Endothelial cell of umbilical vein (primary cell): ENCODE measurements around the gene LRSAM1.

Source experiments
- MYC ChIP-seq: IDR thresholded peaks from one replicate; pipeline ENCODE4 v1.6.1; 2011; ENCODE audit warnings: mild to moderate bottlenecking, low read depth, low read length
- TF ChIP-seq, protein P1 (sequence below), 2 donors: IDR thresholded peaks; 1 replicate in 1 of 2; 2 replicates in 1 of 2; pipeline ENCODE4 v1.5.1; 2011; ENCODE audit warnings: low read length in 2 of 2, mild to moderate bottlenecking in 2 of 2, moderate library complexity in 2 of 2, control low read depth in 1 of 2, inconsistent platforms in 1 of 2, low read depth in 1 of 2; ENCODE audit not compliant: insufficient read depth in 1 of 2; ENCODE audit errors: extremely low read depth in 1 of 2

DNA sequence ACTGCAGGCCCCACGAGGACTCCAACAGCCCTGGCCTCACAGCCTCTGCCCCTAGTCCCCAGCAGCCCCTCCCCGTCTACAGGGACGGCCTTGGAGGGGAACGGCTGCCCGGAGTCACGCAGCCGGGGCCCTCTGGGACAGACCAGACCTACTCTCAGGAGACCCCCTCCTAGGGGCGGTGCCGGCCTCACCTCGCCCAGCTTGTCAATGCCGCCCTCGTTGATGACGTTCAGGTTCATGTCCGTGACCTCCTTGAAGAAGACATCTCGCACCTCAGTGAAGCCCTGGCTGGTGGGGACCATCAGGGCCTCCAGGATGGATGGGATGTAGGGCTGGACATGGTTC lies 58.6 kb downstream of the LRSAM1 start:
- TF ChIP-seq, protein P1, sequence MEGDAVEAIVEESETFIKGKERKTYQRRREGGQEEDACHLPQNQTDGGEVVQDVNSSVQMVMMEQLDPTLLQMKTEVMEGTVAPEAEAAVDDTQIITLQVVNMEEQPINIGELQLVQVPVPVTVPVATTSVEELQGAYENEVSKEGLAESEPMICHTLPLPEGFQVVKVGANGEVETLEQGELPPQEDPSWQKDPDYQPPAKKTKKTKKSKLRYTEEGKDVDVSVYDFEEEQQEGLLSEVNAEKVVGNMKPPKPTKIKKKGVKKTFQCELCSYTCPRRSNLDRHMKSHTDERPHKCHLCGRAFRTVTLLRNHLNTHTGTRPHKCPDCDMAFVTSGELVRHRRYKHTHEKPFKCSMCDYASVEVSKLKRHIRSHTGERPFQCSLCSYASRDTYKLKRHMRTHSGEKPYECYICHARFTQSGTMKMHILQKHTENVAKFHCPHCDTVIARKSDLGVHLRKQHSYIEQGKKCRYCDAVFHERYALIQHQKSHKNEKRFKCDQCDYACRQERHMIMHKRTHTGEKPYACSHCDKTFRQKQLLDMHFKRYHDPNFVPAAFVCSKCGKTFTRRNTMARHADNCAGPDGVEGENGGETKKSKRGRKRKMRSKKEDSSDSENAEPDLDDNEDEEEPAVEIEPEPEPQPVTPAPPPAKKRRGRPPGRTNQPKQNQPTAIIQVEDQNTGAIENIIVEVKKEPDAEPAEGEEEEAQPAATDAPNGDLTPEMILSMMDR (IDR thresholded peaks at IDR 0.05; ENCODE audit: extremely low read depth in 1 of 2, insufficient read depth in 1 of 2, low read depth in 1 of 2, low read length in 2 of 2), result no peak
- TF ChIP-seq MYC, result no peak
